Measurements from ENCODE around the gene CSTPP1.

DNA sequence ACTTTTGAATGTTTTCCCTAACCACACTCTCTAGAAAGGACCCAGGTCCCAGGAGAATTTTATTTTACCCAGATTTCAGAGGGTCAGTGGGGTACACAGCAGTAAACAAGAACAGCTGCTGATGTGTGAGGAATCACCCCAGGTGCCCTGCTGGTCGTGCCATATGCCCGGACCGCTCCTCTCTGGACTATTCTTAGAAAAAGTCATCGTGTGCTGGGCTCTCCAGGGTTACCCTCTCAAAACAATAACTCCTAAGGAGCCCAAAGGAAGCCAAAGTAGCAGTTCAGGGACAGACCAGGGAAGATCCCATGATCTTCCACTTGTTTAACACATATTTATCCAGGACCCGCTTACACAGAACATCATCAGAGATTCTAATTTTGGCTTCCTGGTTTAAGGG is 47.9 kb upstream of the CSTPP1 start:
- TF ChIP-seq, protein P1, sequence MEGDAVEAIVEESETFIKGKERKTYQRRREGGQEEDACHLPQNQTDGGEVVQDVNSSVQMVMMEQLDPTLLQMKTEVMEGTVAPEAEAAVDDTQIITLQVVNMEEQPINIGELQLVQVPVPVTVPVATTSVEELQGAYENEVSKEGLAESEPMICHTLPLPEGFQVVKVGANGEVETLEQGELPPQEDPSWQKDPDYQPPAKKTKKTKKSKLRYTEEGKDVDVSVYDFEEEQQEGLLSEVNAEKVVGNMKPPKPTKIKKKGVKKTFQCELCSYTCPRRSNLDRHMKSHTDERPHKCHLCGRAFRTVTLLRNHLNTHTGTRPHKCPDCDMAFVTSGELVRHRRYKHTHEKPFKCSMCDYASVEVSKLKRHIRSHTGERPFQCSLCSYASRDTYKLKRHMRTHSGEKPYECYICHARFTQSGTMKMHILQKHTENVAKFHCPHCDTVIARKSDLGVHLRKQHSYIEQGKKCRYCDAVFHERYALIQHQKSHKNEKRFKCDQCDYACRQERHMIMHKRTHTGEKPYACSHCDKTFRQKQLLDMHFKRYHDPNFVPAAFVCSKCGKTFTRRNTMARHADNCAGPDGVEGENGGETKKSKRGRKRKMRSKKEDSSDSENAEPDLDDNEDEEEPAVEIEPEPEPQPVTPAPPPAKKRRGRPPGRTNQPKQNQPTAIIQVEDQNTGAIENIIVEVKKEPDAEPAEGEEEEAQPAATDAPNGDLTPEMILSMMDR (optimal IDR thresholded peaks at IDR 0.05 in 1 of 3, IDR thresholded peaks at IDR 0.05 in 1 of 3, conservative IDR thresholded peaks at IDR 0.05 in 1 of 3; ENCODE audit: extremely low read depth in 1 of 3, insufficient read depth in 2 of 3, low read length in 3 of 3): no peak
- TF ChIP-seq EZH2 (IDR thresholded peaks at IDR 0.05; ENCODE audit: low read length): no peak
